ENCODE results near the gene ARHGEF7. TPM values are rescaled to one million over a fixed set of nuclear protein-coding genes. Genes with fewer than 3 reads are reported as not detected.

Gene ARHGEF7
- polyA plus RNA-seq, 2 donors: 13.5 to 16.0 TPM

GRCh38 chr13:111126509-111126908 lies 11.4 kb downstream of the ARHGEF7 start:
- Histone ChIP-seq H3K4me3 (ENCODE audit: low read depth in 1 of 2, low read length in 2 of 2) (no peak overlapping the region), H3K27me3 (ENCODE audit: control insufficient read depth in 1 of 2, insufficient read depth in 2 of 2, low read length in 2 of 2) (no peaks in the 10 kb centered on the region), H3K9me3 (ENCODE audit: control insufficient read depth in 2 of 2, insufficient read depth in 1 of 2, low read depth in 1 of 2, low read length in 1 of 2) (peaks cover 0 to 2% of the 10 kb centered on the region in 2 donors), H3K4me1 (ENCODE audit: control insufficient read depth in 2 of 2, insufficient read depth in 2 of 2, low read length in 1 of 2) (no peaks in the 10 kb centered on the region), H3K36me3 (ENCODE audit: control insufficient read depth in 2 of 2, insufficient read depth in 2 of 2, low read length in 1 of 2) (no peaks in the 10 kb centered on the region), H3K27ac (ENCODE audit: low read depth in 2 of 2, low read length in 1 of 2) (no peak overlapping the region)

GRCh38 chr13:111129465-111130115 lies 14.5 kb downstream of the ARHGEF7 start:
- no peak overlapping the region for H3K27ac ChIP-seq (ENCODE audit: low read depth in 2 of 2, low read length in 1 of 2)
- no peaks in the 10 kb centered on the region for H3K36me3 ChIP-seq (ENCODE audit: control insufficient read depth in 2 of 2, insufficient read depth in 2 of 2, low read length in 1 of 2)
- H3K9me3 ChIP-seq (ENCODE audit: control insufficient read depth in 2 of 2, insufficient read depth in 1 of 2, low read depth in 1 of 2, low read length in 1 of 2): no peaks in the 10 kb centered on the region
- no peaks in the 10 kb centered on the region for H3K27me3 ChIP-seq (ENCODE audit: control insufficient read depth in 1 of 2, insufficient read depth in 2 of 2, low read length in 2 of 2)
- no peak overlapping the region for H3K4me3 ChIP-seq (ENCODE audit: low read depth in 1 of 2, low read length in 2 of 2)
- H3K4me1 ChIP-seq (ENCODE audit: control insufficient read depth in 2 of 2, insufficient read depth in 2 of 2, low read length in 1 of 2): no peaks in the 10 kb centered on the region
- 78 to 81% methylated on average over 9 of the region's 9 CpGs for WGBS, 2 donors

- no peaks in the 10 kb centered on the region for H3K27me3 ChIP-seq (ENCODE audit: control insufficient read depth in 1 of 2, insufficient read depth in 2 of 2, low read length in 2 of 2)
- no peak overlapping the region for H3K4me3 ChIP-seq (ENCODE audit: low read depth in 1 of 2, low read length in 2 of 2)
- 75 to 76% methylated on average over 5 of the region's 5 CpGs for WGBS, 2 donors
- H3K36me3 ChIP-seq (ENCODE audit: control insufficient read depth in 2 of 2, insufficient read depth in 2 of 2, low read length in 1 of 2): no peaks in the 10 kb centered on the region
- H3K4me1 ChIP-seq (ENCODE audit: control insufficient read depth in 2 of 2, insufficient read depth in 2 of 2, low read length in 1 of 2): no peaks in the 10 kb centered on the region
- H3K9me3 ChIP-seq (ENCODE audit: control insufficient read depth in 2 of 2, insufficient read depth in 1 of 2, low read depth in 1 of 2, low read length in 1 of 2): no peaks in the 10 kb centered on the region
- H3K27ac ChIP-seq (ENCODE audit: low read depth in 2 of 2, low read length in 1 of 2): no peak overlapping the region
Measured at GRCh38 chr13:111130116-111130508, 15.0 kb downstream of the ARHGEF7 start.

GRCh38 chr13:111131048-111131447 lies 15.9 kb downstream of the ARHGEF7 start:
- Histone ChIP-seq H3K27ac (ENCODE audit: low read depth in 2 of 2, low read length in 1 of 2) (no peak overlapping the region), H3K4me1 (ENCODE audit: control insufficient read depth in 2 of 2, insufficient read depth in 2 of 2, low read length in 1 of 2) (no peaks in the 10 kb centered on the region), H3K9me3 (ENCODE audit: control insufficient read depth in 2 of 2, insufficient read depth in 1 of 2, low read depth in 1 of 2, low read length in 1 of 2) (no peaks in the 10 kb centered on the region), H3K4me3 (ENCODE audit: low read depth in 1 of 2, low read length in 2 of 2) (no peak overlapping the region), H3K36me3 (ENCODE audit: control insufficient read depth in 2 of 2, insufficient read depth in 2 of 2, low read length in 1 of 2) (no peaks in the 10 kb centered on the region), H3K27me3 (ENCODE audit: control insufficient read depth in 1 of 2, insufficient read depth in 2 of 2, low read length in 2 of 2) (no peaks in the 10 kb centered on the region)
- 87 to 88% methylated on average over 10 of the region's 10 CpGs for WGBS, 2 donors

GRCh38 chr13:111131611-111132010 lies 16.5 kb downstream of the ARHGEF7 start:
- no peaks in the 10 kb centered on the region for H3K9me3 ChIP-seq (ENCODE audit: control insufficient read depth in 2 of 2, insufficient read depth in 1 of 2, low read depth in 1 of 2, low read length in 1 of 2)
- no peaks in the 10 kb centered on the region for H3K27me3 ChIP-seq (ENCODE audit: control insufficient read depth in 1 of 2, insufficient read depth in 2 of 2, low read length in 2 of 2)
- H3K4me3 ChIP-seq (ENCODE audit: low read depth in 1 of 2, low read length in 2 of 2): no peak overlapping the region
- no peaks in the 10 kb centered on the region for H3K4me1 ChIP-seq (ENCODE audit: control insufficient read depth in 2 of 2, insufficient read depth in 2 of 2, low read length in 1 of 2)
- no peak overlapping the region for H3K27ac ChIP-seq (ENCODE audit: low read depth in 2 of 2, low read length in 1 of 2)
- H3K36me3 ChIP-seq (ENCODE audit: control insufficient read depth in 2 of 2, insufficient read depth in 2 of 2, low read length in 1 of 2): no peaks in the 10 kb centered on the region
- 69 to 76% methylated on average over 4 of the region's 4 CpGs for WGBS, 2 donors

GRCh38 chr13:111132948-111133347 lies 17.8 kb downstream of the ARHGEF7 start:
- WGBS, 2 donors: 86 to 89% methylated on average over 7 of the region's 7 CpGs
- Histone ChIP-seq H3K9me3 (ENCODE audit: control insufficient read depth in 2 of 2, insufficient read depth in 1 of 2, low read depth in 1 of 2, low read length in 1 of 2) (no peaks in the 10 kb centered on the region), H3K27ac (ENCODE audit: low read depth in 2 of 2, low read length in 1 of 2) (no peak overlapping the region), H3K36me3 (ENCODE audit: control insufficient read depth in 2 of 2, insufficient read depth in 2 of 2, low read length in 1 of 2) (no peaks in the 10 kb centered on the region), H3K4me3 (ENCODE audit: low read depth in 1 of 2, low read length in 2 of 2) (no peak overlapping the region), H3K27me3 (ENCODE audit: control insufficient read depth in 1 of 2, insufficient read depth in 2 of 2, low read length in 2 of 2) (no peaks in the 10 kb centered on the region), H3K4me1 (ENCODE audit: control insufficient read depth in 2 of 2, insufficient read depth in 2 of 2, low read length in 1 of 2) (no peaks in the 10 kb centered on the region)

GRCh38 chr13:111139452-111139851 lies 24.3 kb downstream of the ARHGEF7 start:
- H3K4me3 ChIP-seq (ENCODE audit: low read depth in 1 of 2, low read length in 2 of 2): no peak overlapping the region
- H3K36me3 ChIP-seq (ENCODE audit: control insufficient read depth in 2 of 2, insufficient read depth in 2 of 2, low read length in 1 of 2): no peaks in the 10 kb centered on the region
- H3K4me1 ChIP-seq (ENCODE audit: control insufficient read depth in 2 of 2, insufficient read depth in 2 of 2, low read length in 1 of 2): no peaks in the 10 kb centered on the region
- H3K27me3 ChIP-seq (ENCODE audit: control insufficient read depth in 1 of 2, insufficient read depth in 2 of 2, low read length in 2 of 2): peaks cover 0 to 7% of the 10 kb centered on the region in 2 donors
- H3K27ac ChIP-seq (ENCODE audit: low read depth in 2 of 2, low read length in 1 of 2): no peak overlapping the region
- 79 to 88% methylated on average over 9 of the region's 9 CpGs for WGBS, 2 donors
- H3K9me3 ChIP-seq (ENCODE audit: control insufficient read depth in 2 of 2, insufficient read depth in 1 of 2, low read depth in 1 of 2, low read length in 1 of 2): peaks cover 0 to 3% of the 10 kb centered on the region in 2 donors

- H3K36me3 ChIP-seq (ENCODE audit: control insufficient read depth in 2 of 2, insufficient read depth in 2 of 2, low read length in 1 of 2): no peaks in the 10 kb centered on the region
- WGBS, 2 donors: 51 to 57% methylated on average over 9 of the region's 9 CpGs
- no peak overlapping the region for H3K27ac ChIP-seq (ENCODE audit: low read depth in 2 of 2, low read length in 1 of 2)
- H3K27me3 ChIP-seq (ENCODE audit: control insufficient read depth in 1 of 2, insufficient read depth in 2 of 2, low read length in 2 of 2): peaks cover 0 to 7% of the 10 kb centered on the region in 2 donors
- H3K4me1 ChIP-seq (ENCODE audit: control insufficient read depth in 2 of 2, insufficient read depth in 2 of 2, low read length in 1 of 2): no peaks in the 10 kb centered on the region
- H3K4me3 ChIP-seq (ENCODE audit: low read depth in 1 of 2, low read length in 2 of 2): no peak overlapping the region
- peaks cover 0 to 3% of the 10 kb centered on the region in 2 donors for H3K9me3 ChIP-seq (ENCODE audit: control insufficient read depth in 2 of 2, insufficient read depth in 1 of 2, low read depth in 1 of 2, low read length in 1 of 2)
Measured at GRCh38 chr13:111139873-111140561, 24.9 kb downstream of the ARHGEF7 start.

- Histone ChIP-seq H3K36me3 (ENCODE audit: control insufficient read depth in 2 of 2, insufficient read depth in 2 of 2, low read length in 1 of 2) (no peaks in the 10 kb centered on the region), H3K27me3 (ENCODE audit: control insufficient read depth in 1 of 2, insufficient read depth in 2 of 2, low read length in 2 of 2) (peaks cover 0 to 7% of the 10 kb centered on the region in 2 donors), H3K9me3 (ENCODE audit: control insufficient read depth in 2 of 2, insufficient read depth in 1 of 2, low read depth in 1 of 2, low read length in 1 of 2) (peaks cover 0 to 3% of the 10 kb centered on the region in 2 donors), H3K4me3 (ENCODE audit: low read depth in 1 of 2, low read length in 2 of 2) (no peak overlapping the region), H3K27ac (ENCODE audit: low read depth in 2 of 2, low read length in 1 of 2) (no peak overlapping the region), H3K4me1 (ENCODE audit: control insufficient read depth in 2 of 2, insufficient read depth in 2 of 2, low read length in 1 of 2) (no peaks in the 10 kb centered on the region)
- WGBS, 2 donors: 77 to 86% methylated on average over 6 of the region's 6 CpGs
Measured at GRCh38 chr13:111140562-111141105, 25.5 kb downstream of the ARHGEF7 start.

Measured in esophagus (tissue), 2 donors.